ENCODE measurements around the gene GALM.

DNA sequence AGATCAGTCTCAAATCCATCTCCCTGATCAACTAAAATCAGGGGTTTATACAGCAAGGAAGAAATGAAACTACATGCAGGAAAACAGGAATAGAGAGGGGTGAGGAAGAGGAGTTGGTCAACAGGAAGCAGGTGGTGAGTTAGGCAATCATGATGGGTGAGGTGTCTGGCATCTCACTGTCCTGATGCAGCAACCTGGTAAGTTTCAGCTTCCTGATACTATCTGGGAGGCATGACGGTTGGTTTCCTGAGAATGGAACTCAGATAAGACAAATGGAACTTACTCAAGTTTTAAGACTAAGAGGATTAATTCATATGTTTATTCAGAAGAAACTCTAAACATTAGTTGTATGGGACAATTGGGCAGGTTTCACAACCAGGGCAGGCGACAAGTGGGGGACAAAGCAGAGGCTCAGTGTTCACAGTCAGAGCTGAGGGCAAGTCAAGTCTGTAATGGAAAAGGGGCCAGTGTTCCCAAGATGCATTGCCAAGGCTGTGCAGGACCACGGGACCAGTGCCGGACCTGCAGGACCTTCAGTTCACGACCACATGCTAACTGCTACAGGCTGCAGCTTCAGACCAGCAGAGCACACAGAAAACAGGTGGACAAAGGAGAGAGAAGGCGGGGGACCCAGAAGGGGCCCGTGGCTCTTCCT lies 17.7 kb upstream of the GALM start:
- no peak for TF ChIP-seq EZH2 (IDR thresholded peaks at IDR 0.05; ENCODE audit: low read length)
- TF ChIP-seq CTCF (optimal IDR thresholded peaks at IDR 0.05 in 1 of 3, IDR thresholded peaks at IDR 0.05 in 1 of 3, conservative IDR thresholded peaks at IDR 0.05 in 1 of 3; ENCODE audit: extremely low read depth in 1 of 3, insufficient read depth in 2 of 3, low read length in 3 of 3) = no peak
